Daoy (cell line): ENCODE measurements around the gene FRMPD4. TPM values are rescaled to one million over a fixed set of nuclear protein-coding genes. Genes with fewer than 3 reads are reported as not detected.

ENCODE experiments used
- DNase-seq: peaks from one replicate; pipeline ENCODE4 v3.0.0-alpha.2; 2015; ENCODE audit warnings: low read depth
- total RNA-seq: library from RNA; depleted of rRNA; stranded (reverse); fragments of >200 nt; shearing (Covaris generic); gene quantifications from 2 replicates; pipeline ENCODE4 v1.2.3, GENCODE V29; 2014

FRMPD4 gene
- total RNA-seq, 1 experiment from 2014 or later = not detected

DNA sequence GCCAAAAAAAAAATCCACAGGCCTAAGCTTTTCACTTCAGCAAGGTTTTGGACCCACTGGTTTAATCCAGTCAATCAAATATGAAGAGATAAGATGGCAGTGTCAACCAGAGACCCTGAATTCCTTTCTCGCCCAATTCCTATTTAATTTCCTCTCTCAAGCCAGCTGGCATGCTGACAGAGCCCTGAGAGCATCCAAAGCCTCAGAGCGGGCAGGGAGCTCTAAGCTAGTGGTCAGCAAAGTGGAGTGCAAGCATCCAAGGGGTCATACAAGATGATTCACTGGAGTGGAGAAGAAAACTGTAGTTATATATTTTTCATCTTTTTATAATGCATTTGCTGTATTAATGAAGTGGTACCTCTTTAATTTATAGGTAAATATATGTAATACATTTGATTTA, 615.1 kb downstream of the FRMPD4 start:
- no peak for DNase-seq

DNA sequence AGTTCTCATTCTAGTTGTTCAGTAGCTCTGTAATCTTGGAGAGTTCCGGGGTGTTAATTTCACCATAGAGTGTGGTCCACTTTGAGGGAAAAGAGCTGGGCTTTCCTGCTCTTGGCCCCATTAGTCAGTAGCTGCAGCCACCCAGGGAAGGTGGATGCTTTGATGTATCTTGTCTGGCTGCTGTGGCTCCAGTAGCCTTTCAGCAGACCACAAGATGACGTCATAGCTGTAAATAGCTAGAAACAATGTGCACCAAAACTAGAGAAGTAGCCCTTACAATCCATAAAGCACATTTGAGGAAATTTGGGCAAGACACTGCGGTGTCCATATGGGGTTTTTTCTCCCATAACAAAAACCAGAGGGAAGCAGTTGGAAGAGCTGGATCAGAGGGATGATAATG, 620.0 kb downstream of the FRMPD4 start:
- DNase-seq = no peak

DNA sequence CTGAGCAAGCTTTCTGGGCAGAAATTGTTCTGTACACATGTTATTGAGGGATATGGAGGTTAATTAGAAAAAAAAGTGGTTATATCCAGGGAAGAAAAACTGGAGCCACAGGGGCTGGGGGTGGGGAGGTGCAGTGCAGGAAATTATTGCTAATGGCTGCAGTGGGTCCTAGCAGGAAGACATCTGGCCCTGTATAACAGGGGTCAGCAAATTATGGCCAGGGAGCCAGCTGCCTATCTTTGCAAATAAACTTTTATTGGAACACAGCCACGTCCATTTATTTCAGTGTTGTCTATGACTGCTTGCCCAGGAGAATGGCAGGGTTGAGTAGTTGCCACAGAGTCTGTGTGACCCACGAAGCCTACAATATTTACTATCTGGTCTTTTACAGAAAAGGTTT, 629.6 kb downstream of the FRMPD4 start:
- no peak for DNase-seq

DNA sequence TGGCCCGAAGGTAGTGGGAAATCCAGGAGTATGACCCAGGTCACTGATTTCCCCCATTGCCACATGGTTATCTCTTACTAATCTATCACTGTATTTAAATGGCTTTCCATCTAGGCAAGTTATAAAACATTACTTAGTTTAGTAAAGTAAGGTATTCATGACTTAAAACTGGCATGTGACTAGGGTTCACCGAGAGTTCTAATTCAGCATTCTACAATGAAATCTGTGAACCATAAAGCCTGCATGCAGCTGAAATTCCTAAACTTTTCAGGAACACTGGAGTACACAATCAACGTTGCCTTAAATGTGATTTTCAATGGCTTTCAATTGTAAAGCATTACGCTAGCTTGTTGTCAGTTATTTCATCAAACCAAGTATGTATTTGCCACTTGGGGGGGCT, 630.2 kb downstream of the FRMPD4 start:
- no peak for DNase-seq

DNA sequence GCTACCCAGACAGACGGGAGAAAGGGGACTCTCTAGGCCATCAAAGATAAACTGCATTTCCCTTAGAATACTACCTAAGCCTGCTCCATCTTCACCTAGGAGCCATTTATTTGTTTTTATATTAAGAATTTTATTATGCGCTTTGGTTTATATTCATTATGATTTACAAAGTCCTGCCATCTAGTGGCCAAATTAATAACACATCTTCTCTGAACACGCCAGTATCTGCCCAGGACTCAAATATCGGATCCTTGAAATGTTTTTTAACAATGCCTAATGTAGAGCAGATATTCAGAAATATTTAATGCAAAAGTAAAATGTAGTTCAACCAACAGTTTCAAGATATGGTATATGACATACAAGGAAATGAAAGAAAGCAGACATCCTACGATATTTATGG, 632.2 kb downstream of the FRMPD4 start:
- peak; percentile 3 for DNase-seq

DNA sequence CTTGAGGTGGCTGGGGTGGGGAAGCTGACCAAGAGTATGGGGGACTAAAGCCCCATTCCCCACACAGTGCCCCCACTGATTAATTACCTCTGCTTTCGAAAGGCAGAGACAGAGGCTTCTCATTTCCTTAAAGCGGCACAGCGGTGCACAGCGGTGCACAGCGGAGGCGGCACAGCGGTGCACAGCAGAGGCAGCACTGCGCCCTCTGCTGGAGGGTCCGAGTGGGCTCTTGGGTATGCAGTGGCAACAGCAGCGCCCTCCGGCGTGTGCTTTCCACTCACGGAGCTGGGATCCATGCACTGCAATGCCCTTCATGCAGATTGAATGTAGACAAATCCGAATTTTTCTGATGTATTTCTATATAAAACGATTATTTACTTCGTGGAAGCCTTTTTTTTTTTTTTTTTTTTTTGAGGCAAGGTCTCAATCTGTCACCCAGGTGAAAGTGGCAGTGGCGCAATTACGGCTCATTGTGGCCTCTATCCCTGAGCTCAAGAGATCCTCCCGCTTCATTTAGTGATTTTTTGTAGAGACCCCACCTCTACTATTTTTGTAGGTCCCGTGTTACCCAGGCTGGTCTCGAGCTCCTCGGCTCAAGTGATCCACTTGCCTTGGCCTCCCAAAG, 633.3 kb downstream of the FRMPD4 start:
- DNase-seq = peak; percentile 3
